GM21825 (cell line): ENCODE results near the gene ATG7.
"Not testable (repeated sequence)": the region's sequence is repeated elsewhere in the genome, so short reads cannot be mapped to it uniquely, and the experiment has no call there.

Source experiments
- ATAC-seq: cut with Tn5 transposase; IDR thresholded peaks from one replicate; pipeline ENCODE4 v1.9.1; 2021; ENCODE audit warnings: mild to moderate bottlenecking, moderate library complexity; ENCODE audit not compliant: unreplicated experiment

ATG7 gene

GRCh38 chr3:11348877-11349276 is 76.7 kb downstream of the ATG7 start:
- not testable (repeated sequence) for ATAC-seq

GRCh38 chr3:11349446-11349845 is 77.2 kb downstream of the ATG7 start:
- ATAC-seq, result no peak

GRCh38 chr3:11350374-11350773 is 78.2 kb downstream of the ATG7 start:
- ATAC-seq, result no peak

GRCh38 chr3:11351451-11351850 is 79.3 kb downstream of the ATG7 start:
- ATAC-seq, result no peak

- ATAC-seq, result no peak
These were observed 84.1 kb downstream of the ATG7 start for GRCh38 chr3:11356269-11356668.

GRCh38 chr3:11362600-11362999 is 90.4 kb downstream of the ATG7 start:
- ATAC-seq, result no peak

- no peak for ATAC-seq
These were observed 91.5 kb downstream of the ATG7 start for GRCh38 chr3:11363715-11364114.

- ATAC-seq, result no peak
These were observed 92.0 kb downstream of the ATG7 start for GRCh38 chr3:11364181-11364580.

GRCh38 chr3:11367143-11367693 is 95.0 kb downstream of the ATG7 start:
- ATAC-seq, result no peak

- ATAC-seq, result no peak
These were observed 98.0 kb downstream of the ATG7 start for GRCh38 chr3:11370191-11370590.

GRCh38 chr3:11370966-11371365 is 98.8 kb downstream of the ATG7 start:
- no peak for ATAC-seq

GRCh38 chr3:11371747-11372146 is 99.5 kb downstream of the ATG7 start:
- no peak for ATAC-seq

- ATAC-seq, result no peak
These were observed 101.0 kb downstream of the ATG7 start for GRCh38 chr3:11373235-11373634.

GRCh38 chr3:11373654-11374053 is 101.5 kb downstream of the ATG7 start:
- no peak for ATAC-seq

- no peak for ATAC-seq
These were observed 103.3 kb downstream of the ATG7 start for GRCh38 chr3:11375333-11376088.

GRCh38 chr3:11377719-11378118 is 105.5 kb downstream of the ATG7 start:
- no peak for ATAC-seq

GRCh38 chr3:11379238-11379823 is 107.1 kb downstream of the ATG7 start:
- no peak for ATAC-seq

- no peak for ATAC-seq
These were observed 107.9 kb downstream of the ATG7 start for GRCh38 chr3:11379824-11380701.

- ATAC-seq, result no peak
These were observed 108.9 kb downstream of the ATG7 start for GRCh38 chr3:11381141-11381540.

GRCh38 chr3:11381563-11381962 is 109.4 kb downstream of the ATG7 start:
- no peak for ATAC-seq

- no peak for ATAC-seq
These were observed 110.0 kb downstream of the ATG7 start for GRCh38 chr3:11382146-11382745.
